Measurements from ENCODE around the gene TNF. TPM values are rescaled to one million over a fixed set of nuclear protein-coding genes. Genes with fewer than 3 reads are reported as not detected.

TNF gene
- total RNA-seq, 4 donors from 2014 or later: 0.67 to 3.4 TPM; not detected in 2

- DNase-seq: no peak
- Histone ChIP-seq H3K36me3 (peaks cover 0 to 100% (median 0%) of the 10 kb centered on the region in 3 donors), H3K9me3 (no peaks in the 10 kb centered on the region), H3K4me3 (no peak overlapping the region), H3K27me3 (no peaks in the 10 kb centered on the region), H3K4me1 (peaks cover 0 to 19% (median 8%) of the 10 kb centered on the region in 4 donors), H3K27ac (no peak overlapping the region)
- TF ChIP-seq POLR2A (IDR thresholded peaks at IDR 0.05): no peak
- no peak for TF ChIP-seq CTCF (IDR thresholded peaks at IDR 0.05)
These were observed 40.8 kb upstream of the TNF start for GRCh38 chr6:31534521-31535040.

- no peak overlapping the region for H3K4me3 ChIP-seq
- TF ChIP-seq CTCF (IDR thresholded peaks at IDR 0.05) (no peak), POLR2A (IDR thresholded peaks at IDR 0.05) (no peak)
- peaks cover 0 to 96% (median 0%) of the 10 kb centered on the region in 3 donors for H3K36me3 ChIP-seq
- H3K27me3 ChIP-seq: no peaks in the 10 kb centered on the region
- peaks cover 0 to 31% (median 18%) of the 10 kb centered on the region in 4 donors for H3K4me1 ChIP-seq
- no peaks in the 10 kb centered on the region for H3K9me3 ChIP-seq
- no peak for DNase-seq
- no peak overlapping the region for H3K27ac ChIP-seq
These were observed 39.6 kb upstream of the TNF start for GRCh38 chr6:31535538-31536324.

- TF ChIP-seq POLR2A (IDR thresholded peaks at IDR 0.05): no peak
- TF ChIP-seq CTCF (IDR thresholded peaks at IDR 0.05): no peak
- H3K36me3 ChIP-seq: peaks cover 0 to 64% (median 0%) of the 10 kb centered on the region in 3 donors
- H3K9me3 ChIP-seq: no peaks in the 10 kb centered on the region
- peak overlapping the region in 2 of 4 donors; percentile 65 to 80 for H3K4me3 ChIP-seq
- no peak overlapping the region for H3K27ac ChIP-seq
- no peak for DNase-seq
- H3K4me1 ChIP-seq: peaks cover 0 to 43% (median 21%) of the 10 kb centered on the region in 4 donors
- H3K27me3 ChIP-seq: no peaks in the 10 kb centered on the region
These were observed 36.5 kb upstream of the TNF start for GRCh38 chr6:31538805-31539400.

GRCh38 chr6:31540640-31541039 is 34.7 kb upstream of the TNF start:
- Histone ChIP-seq H3K4me3 (peak overlapping the region; percentile 58 to 83 (median 72)), H3K9me3 (no peaks in the 10 kb centered on the region), H3K36me3 (peaks cover 0 to 46% (median 0%) of the 10 kb centered on the region in 3 donors), H3K4me1 (peaks cover 0 to 43% (median 21%) of the 10 kb centered on the region in 4 donors), H3K27me3 (no peaks in the 10 kb centered on the region), H3K27ac (peak overlapping the region; percentile 84 to 91 (median 90))
- no peak for TF ChIP-seq POLR2A (IDR thresholded peaks at IDR 0.05)
- TF ChIP-seq CTCF (IDR thresholded peaks at IDR 0.05): no peak
- no peak for DNase-seq

- Histone ChIP-seq H3K27ac (peak overlapping the region; percentile 84 to 91 (median 90)), H3K4me3 (peak overlapping the region; percentile 58 to 83 (median 72)), H3K27me3 (no peaks in the 10 kb centered on the region), H3K9me3 (no peaks in the 10 kb centered on the region), H3K36me3 (peaks cover 0 to 41% (median 0%) of the 10 kb centered on the region in 3 donors), H3K4me1 (peaks cover 0 to 43% (median 21%) of the 10 kb centered on the region in 4 donors)
- TF ChIP-seq POLR2A (IDR thresholded peaks at IDR 0.05) (no peak), CTCF (IDR thresholded peaks at IDR 0.05) (no peak)
- DNase-seq: peak in 2 of 3 donors; percentile 71 to 72
These were observed 34.2 kb upstream of the TNF start for GRCh38 chr6:31541059-31541657.

Measured in Peyer's patch (tissue), 4 donors.